Effector memory CD4-positive, alpha-beta T cell (primary cell): Measurements from ENCODE around the gene PCK1.

Experiments used
- DNase-seq, 3 donors: peaks; one replicate each; pipeline ENCODE4 v3.0.0-alpha.2; 2020
- H3K27ac ChIP-seq: 2 replicates; pipeline ENCODE4 v1.7.0; 2013; ENCODE audit warnings: mild to moderate bottlenecking, low read length, moderate library complexity; ENCODE audit not compliant: insufficient read depth, poor library complexity, severe bottlenecking
- H3K27me3 ChIP-seq: replicated peaks from 2 replicates; pipeline ENCODE4 v1.7.0; 2013; ENCODE audit warnings: mild to moderate bottlenecking, low read length; ENCODE audit not compliant: insufficient read depth, control insufficient read depth, poor library complexity, severe bottlenecking
- H3K36me3 ChIP-seq: 2 replicates; pipeline ENCODE4 v1.7.0; 2013; ENCODE audit warnings: mild to moderate bottlenecking, low read length, moderate library complexity; ENCODE audit not compliant: control insufficient read depth, insufficient read depth
- H3K4me1 ChIP-seq: 2 replicates; pipeline ENCODE4 v1.7.0; 2013; ENCODE audit warnings: low read length, mild to moderate bottlenecking; ENCODE audit not compliant: control insufficient read depth, insufficient read depth, poor library complexity, severe bottlenecking
- H3K4me3 ChIP-seq: 2 replicates; pipeline ENCODE4 v1.7.0; 2013; ENCODE audit warnings: low read length, low read depth, mild to moderate bottlenecking; ENCODE audit not compliant: insufficient read depth, poor library complexity, severe bottlenecking
- H3K9me3 ChIP-seq: 2 replicates; pipeline ENCODE4 v1.7.0; 2013; ENCODE audit warnings: mild to moderate bottlenecking, low read length, moderate library complexity; ENCODE audit not compliant: control insufficient read depth

The PCK1 gene

DNA sequence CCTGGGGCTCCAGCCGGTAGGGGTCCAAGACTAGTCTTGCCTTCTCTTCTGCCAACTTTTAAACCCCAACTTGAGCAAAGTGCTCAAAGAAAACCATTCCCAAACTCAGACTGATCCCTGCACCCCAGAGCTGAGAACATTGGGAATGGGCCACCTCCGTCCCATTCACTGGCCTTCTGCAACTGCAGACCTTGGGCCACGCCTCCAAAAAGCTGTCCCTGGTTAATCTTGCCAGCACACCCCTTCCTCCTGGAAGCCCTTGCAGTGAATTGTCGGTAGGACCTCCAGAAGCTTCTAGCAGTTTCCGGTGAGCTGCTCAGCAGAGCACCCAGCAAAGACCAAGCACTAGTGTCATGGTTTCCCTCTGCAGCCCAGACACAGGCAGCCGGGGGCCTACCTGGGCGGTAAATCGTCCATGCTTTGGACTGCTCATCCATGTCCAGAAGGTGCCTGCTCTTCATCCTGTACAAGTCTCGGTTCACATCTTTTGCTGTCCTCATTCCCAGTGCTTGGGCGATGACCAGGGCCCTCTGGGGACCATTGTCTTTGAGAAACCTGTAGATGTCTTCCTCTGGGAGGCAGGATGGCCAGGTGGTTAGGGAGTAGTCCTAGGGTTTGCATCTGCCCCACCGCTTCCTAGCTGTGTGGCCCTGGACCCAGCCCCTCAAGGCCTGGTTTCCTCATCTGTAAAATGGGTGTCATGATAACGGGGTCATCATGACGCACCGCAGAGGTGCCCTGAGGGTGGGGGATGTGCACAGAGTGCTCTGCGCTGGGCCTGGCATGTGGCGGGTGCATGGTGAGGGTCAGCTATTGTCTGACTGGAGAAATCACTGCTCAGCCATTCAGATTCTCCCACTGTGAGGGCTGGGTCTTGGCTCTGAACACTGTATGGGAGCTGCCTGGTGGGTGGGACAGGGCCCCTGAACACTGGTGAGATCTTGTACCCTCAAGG is 53.9 kb downstream of the PCK1 start:
- Histone ChIP-seq H3K4me3 (no peak overlapping the region), H3K27me3 (no peaks in the 10 kb centered on the region), H3K9me3 (no peaks in the 10 kb centered on the region), H3K4me1 (peaks cover 34% of the 10 kb centered on the region), H3K27ac (no peak overlapping the region), H3K36me3 (peaks cover 59% of the 10 kb centered on the region)
- DNase-seq = no peak

DNA sequence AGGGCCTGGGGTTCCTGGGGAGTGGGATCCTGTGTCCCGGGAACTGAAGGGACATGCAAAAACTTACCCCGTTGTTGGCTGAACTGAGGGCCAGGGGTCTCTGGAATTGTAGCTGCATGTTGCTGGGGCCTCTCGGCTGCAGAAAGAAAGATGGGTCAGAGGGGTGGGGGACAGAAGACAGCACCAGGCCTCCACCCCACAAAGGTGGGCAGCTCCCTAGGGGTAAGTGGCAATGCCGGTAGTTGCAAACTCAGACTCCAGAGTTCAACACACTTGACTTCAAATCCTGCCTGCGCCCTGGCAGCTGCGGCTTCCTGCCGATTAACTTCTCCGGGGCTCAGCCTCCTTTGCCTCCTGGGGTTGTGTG is 54.5 kb downstream of the PCK1 start:
- Histone ChIP-seq H3K27ac (no peak overlapping the region), H3K27me3 (no peaks in the 10 kb centered on the region), H3K4me3 (no peak overlapping the region), H3K9me3 (no peaks in the 10 kb centered on the region), H3K36me3 (peaks cover 53% of the 10 kb centered on the region), H3K4me1 (peaks cover 39% of the 10 kb centered on the region)
- no peak for DNase-seq

DNA sequence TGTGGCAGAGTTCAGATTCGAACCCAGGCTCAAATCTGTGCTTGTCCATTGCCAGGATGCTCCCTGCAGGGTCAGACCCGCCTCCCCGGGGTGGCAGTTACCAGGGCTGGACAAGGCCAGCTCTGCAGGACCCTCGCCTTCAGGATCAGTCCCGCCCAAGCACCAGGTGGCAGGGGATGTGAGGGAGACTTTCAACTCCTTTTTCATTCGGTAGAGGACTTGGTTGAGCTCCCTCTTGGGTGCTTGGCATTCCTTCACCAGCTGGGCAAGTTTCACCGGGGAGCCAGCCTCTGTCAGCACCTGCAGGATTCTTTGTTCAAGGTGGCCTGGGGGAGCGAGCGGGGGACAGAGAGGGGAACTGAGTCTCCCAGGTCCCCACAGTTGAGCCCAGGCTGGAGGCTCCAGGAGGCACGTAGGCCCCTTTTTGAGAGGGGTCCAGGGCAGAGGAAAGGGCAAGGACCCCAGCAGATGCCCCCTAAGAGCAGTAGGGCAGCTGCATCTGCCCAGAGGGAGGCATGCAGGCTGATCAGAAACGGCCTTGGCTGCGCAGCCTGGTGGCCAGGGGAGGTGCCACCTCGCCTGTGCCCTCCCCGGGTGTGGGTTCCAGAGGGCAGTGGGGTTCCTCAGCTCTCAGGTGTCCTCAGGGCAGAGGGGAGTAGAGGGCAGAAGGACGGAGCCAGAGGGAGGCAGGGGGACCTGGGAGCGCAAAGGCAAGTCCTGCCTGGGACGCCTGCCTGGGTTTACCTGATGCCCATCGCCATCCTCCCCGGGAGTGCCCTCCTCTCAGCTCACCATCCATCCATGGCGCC is 55.4 kb downstream of the PCK1 start:
- no peak for DNase-seq
- Histone ChIP-seq H3K27me3 (no peaks in the 10 kb centered on the region), H3K27ac (peak overlapping the region; percentile 40), H3K9me3 (no peaks in the 10 kb centered on the region), H3K36me3 (peaks cover 44% of the 10 kb centered on the region), H3K4me3 (no peak overlapping the region), H3K4me1 (peaks cover 48% of the 10 kb centered on the region)

DNA sequence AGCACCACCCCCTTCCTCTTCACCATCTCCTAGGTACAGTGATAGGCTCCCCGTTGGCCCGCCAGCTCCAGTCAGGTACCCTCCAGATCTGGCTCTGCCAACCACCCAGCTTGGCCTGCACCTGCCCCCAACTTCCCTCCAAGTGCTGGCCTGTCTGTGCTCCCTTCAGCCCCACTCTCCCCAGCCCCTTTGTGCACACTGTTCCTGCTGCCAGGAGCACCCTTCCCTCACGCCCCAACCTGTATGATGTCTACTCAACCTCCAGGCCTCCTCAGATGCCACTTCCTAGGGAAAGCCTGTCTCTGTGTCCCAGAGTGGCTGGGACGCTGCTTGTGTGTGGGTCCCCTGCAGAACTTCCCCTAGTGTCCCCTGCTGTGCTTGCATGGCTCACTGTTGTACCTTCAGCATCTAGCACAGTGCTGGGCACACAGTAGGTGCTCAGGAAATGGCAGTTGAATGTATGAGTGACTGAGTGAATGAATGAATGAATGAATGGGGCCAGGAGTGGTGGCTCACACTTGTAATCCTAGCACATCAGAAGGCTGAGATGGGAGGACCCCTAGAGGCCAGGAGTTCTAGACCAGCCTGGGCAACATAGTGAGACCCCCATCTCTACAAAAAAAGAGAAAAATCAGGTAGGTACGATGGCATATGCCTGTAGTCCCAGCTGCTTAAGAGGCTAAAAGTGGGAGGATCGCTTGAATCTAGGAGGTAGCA is 56.3 kb downstream of the PCK1 start:
- Histone ChIP-seq H3K4me1 (peaks cover 56% of the 10 kb centered on the region), H3K4me3 (no peak overlapping the region), H3K9me3 (no peaks in the 10 kb centered on the region), H3K27me3 (no peaks in the 10 kb centered on the region), H3K36me3 (peaks cover 36% of the 10 kb centered on the region), H3K27ac (peak overlapping the region; percentile 16)
- no peak for DNase-seq
